Thyroid gland (tissue), 4 donors: Measurements from ENCODE around the gene C1orf87.

Experiments
- POLR2A ChIP-seq, 2 donors: fragments of 450-650 bp; IDR thresholded peaks; one replicate each; pipeline ENCODE4 v1.6.1; 2017; ENCODE audit warnings: antibody characterized with exemption in 2 of 2, mild to moderate bottlenecking in 2 of 2, moderate library complexity in 1 of 2
- TF ChIP-seq, protein P1 (sequence below), 6 experiments: fragments of 200-600 bp in 3 of 6; fragments of 450-650 bp in 3 of 6; sonication (generic) in 3 of 6; IDR thresholded peaks; one replicate each; pipeline ENCODE4 v1.5.1; 2016 to 2019; ENCODE audit warnings: antibody characterized with exemption in 6 of 6, mild to moderate bottlenecking in 2 of 6, inconsistent platforms in 1 of 6, moderate library complexity in 1 of 6

DNA sequence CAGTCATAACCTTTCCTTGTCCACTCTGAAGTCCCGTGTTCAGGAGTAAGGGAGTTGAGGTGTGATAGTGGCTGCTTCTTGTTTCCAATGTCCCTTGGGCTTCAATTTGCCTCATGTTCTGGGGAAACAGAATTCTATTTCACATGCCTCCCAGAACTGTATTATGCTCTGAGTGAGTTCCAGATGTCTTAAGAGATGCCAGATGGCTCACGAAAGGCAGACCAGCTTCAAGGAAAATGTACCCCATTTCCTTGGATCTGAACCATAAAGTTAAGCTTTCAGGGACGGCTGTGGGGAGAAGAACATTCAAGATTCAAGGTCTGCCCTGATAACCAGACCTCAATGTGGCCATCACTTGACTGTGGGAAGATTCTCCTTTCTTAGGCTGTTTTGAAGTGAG is 42.4 kb downstream of the C1orf87 start:
- TF ChIP-seq POLR2A (IDR thresholded peaks at IDR 0.05), result no peak
- TF ChIP-seq, protein P1, sequence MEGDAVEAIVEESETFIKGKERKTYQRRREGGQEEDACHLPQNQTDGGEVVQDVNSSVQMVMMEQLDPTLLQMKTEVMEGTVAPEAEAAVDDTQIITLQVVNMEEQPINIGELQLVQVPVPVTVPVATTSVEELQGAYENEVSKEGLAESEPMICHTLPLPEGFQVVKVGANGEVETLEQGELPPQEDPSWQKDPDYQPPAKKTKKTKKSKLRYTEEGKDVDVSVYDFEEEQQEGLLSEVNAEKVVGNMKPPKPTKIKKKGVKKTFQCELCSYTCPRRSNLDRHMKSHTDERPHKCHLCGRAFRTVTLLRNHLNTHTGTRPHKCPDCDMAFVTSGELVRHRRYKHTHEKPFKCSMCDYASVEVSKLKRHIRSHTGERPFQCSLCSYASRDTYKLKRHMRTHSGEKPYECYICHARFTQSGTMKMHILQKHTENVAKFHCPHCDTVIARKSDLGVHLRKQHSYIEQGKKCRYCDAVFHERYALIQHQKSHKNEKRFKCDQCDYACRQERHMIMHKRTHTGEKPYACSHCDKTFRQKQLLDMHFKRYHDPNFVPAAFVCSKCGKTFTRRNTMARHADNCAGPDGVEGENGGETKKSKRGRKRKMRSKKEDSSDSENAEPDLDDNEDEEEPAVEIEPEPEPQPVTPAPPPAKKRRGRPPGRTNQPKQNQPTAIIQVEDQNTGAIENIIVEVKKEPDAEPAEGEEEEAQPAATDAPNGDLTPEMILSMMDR (IDR thresholded peaks at IDR 0.05), result no peak
